HCT116 (cell line): ENCODE results near the gene NCAPG2.

ENCODE experiments used
- CTCF ChIP-seq, 3 experiments: fragments of 200-600 bp in 1 of 3; sonication (generic) in 1 of 3; IDR thresholded peaks in 2 of 3; conservative IDR thresholded peaks in 1 of 3; 2 replicates each; pipeline ENCODE4 v1.5.1; 2012 to 2017; ENCODE audit warnings: low read depth in 2 of 3, low read length in 2 of 3, antibody characterized with exemption in 1 of 3, borderline replicate concordance in 1 of 3, control low read depth in 1 of 3, mild to moderate bottlenecking in 1 of 3, mixed read lengths in 1 of 3, mixed run types in 1 of 3, moderate library complexity in 1 of 3; ENCODE audit not compliant: insufficient read depth in 1 of 3
- EZH2 ChIP-seq: fragments of 200-600 bp; sonication (generic); IDR thresholded peaks from 2 replicates; pipeline ENCODE4 v1.6.1; 2017; ENCODE audit warnings: antibody characterized with exemption, mixed run types
- POLR2A ChIP-seq: IDR thresholded peaks from 2 replicates; pipeline ENCODE4 v1.7.0; 2011; ENCODE audit warnings: borderline replicate concordance; ENCODE audit not compliant: insufficient read depth, insufficient read length; ENCODE audit errors: extremely low read depth
- POLR2AphosphoS5 ChIP-seq: IDR thresholded peaks from 2 replicates; pipeline ENCODE4 v1.6.1; 2011; ENCODE audit warnings: mild to moderate bottlenecking, low read depth, low read length, moderate library complexity
- TF ChIP-seq, protein P1 (sequence below): IDR thresholded peaks from 2 replicates; pipeline ENCODE4 v1.6.1; 2012

GRCh38 chr7:158645842-158646241, 58.8 kb downstream of the NCAPG2 start:
- TF ChIP-seq, protein P1, sequence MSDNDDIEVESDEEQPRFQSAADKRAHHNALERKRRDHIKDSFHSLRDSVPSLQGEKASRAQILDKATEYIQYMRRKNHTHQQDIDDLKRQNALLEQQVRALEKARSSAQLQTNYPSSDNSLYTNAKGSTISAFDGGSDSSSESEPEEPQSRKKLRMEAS = no peak
- TF ChIP-seq CTCF (IDR thresholded peaks at IDR 0.05 in 2 of 3, conservative IDR thresholded peaks at IDR 0.05 in 1 of 3; ENCODE audit: borderline replicate concordance in 1 of 3, insufficient read depth in 1 of 3, low read depth in 2 of 3, low read length in 2 of 3) (no peak), POLR2A (no peak), POLR2AphosphoS5 (no peak), EZH2 (no peak)
